AG04450 (cell line): ENCODE results near the gene SPECC1L. TPM values are rescaled to one million over a fixed set of nuclear protein-coding genes. Genes with fewer than 3 reads are reported as not detected.

Experiments
- CTCF ChIA-PET: fragments of 300-600, 350-600 bp; formaldehyde crosslinking; extraction: SDS; loops from one replicate; lab custom pipeline; 2022; ENCODE audit warnings: antibody characterized with exemption, inconsistent platforms; lab: Charles Lee
- POLR2A ChIA-PET: fragments of 350-600 bp; formaldehyde crosslinking; extraction: SDS; loops from one replicate; lab custom pipeline; 2021; ENCODE audit warnings: antibody characterized with exemption, inconsistent platforms; lab: Yijun Ruan, JAX
- DNase-seq: peaks from one replicate; pipeline ENCODE4 v3.0.0-alpha.2; 2011; ENCODE audit warnings: low read depth, low spot score
- H3K27ac ChIP-seq: one replicate; pipeline ENCODE4 v1.5.1; 2012; ENCODE audit warnings: low read depth, low read length, control low read depth
- H3K27me3 ChIP-seq: one replicate; pipeline ENCODE4 v1.6.0; 2012; ENCODE audit warnings: low read length; ENCODE audit not compliant: control insufficient read depth, insufficient read depth
- H3K4me3 ChIP-seq: 2 replicates; pipeline ENCODE4 v1.5.1; 2011; ENCODE audit warnings: mild to moderate bottlenecking, low read depth, low read length, control low read depth
- H3K9me3 ChIP-seq: 2 replicates; pipeline ENCODE4 v1.5.1; 2012; ENCODE audit warnings: low read length; ENCODE audit not compliant: control insufficient read depth, insufficient read depth
- polyA plus RNA-seq: library from polyadenylated mRNA; depleted of rRNA; stranded (reverse); fragments of >200 nt; gene quantifications from 2 replicates; pipeline ENCODE4 v1.2.3, GENCODE V29; 2011
- TF ChIP-seq, protein P1 (sequence below): IDR thresholded peaks from 2 replicates; pipeline ENCODE4 v1.5.1; 2011; ENCODE audit warnings: low read depth, low read length, control low read depth, inconsistent platforms

SPECC1L gene
- polyA plus RNA-seq, 1 experiment, result 36.4 TPM

DNA sequence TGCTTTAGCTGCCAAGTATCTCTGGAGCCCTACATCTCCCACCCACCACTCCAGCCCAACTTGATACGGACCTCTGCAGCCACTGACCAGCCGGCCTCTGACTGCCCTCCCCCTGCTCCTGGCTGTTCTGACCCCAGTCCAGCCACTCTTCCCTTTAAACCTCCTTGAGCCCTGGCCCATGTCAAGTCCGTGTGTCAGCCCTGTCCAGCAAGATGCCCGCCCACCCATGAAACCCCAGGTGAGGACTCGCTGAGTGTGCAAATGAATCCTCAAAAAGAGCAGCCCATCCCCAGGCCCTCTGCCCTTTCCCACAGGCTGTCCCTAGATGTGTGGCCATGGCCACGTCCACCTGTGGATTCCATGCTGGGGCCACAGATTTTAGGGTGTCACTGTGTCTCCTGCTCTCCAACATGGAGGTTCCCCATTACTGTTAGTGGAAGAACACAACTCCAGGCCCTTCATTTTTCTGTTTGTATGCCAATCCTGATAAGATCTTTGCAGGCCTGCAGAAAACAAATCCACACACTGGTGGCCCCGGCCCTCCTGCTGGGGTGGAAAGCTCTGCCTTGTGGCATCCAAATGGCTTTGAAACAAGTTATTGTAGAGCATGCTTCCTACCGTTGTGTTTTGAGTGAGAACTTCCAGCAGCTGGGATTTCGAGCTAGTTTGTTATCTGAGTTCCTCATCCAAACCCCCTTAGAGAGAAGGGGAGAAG, 134.1 kb downstream of the SPECC1L start:
- ChIA-PET CTCF (interaction anchor here (1.3 kb wide), 1 partner anchor 19 kb away, joined by 3 read pairs; no protein-coding TSS in a partner anchor), POLR2A (no interaction called here)
- no peak for DNase-seq
- H3K9me3 ChIP-seq, result no peaks in the 10 kb centered on the region; the same call in 1 of the 2 replicates
- TF ChIP-seq, protein P1, sequence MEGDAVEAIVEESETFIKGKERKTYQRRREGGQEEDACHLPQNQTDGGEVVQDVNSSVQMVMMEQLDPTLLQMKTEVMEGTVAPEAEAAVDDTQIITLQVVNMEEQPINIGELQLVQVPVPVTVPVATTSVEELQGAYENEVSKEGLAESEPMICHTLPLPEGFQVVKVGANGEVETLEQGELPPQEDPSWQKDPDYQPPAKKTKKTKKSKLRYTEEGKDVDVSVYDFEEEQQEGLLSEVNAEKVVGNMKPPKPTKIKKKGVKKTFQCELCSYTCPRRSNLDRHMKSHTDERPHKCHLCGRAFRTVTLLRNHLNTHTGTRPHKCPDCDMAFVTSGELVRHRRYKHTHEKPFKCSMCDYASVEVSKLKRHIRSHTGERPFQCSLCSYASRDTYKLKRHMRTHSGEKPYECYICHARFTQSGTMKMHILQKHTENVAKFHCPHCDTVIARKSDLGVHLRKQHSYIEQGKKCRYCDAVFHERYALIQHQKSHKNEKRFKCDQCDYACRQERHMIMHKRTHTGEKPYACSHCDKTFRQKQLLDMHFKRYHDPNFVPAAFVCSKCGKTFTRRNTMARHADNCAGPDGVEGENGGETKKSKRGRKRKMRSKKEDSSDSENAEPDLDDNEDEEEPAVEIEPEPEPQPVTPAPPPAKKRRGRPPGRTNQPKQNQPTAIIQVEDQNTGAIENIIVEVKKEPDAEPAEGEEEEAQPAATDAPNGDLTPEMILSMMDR, result no peak
- H3K4me3 ChIP-seq, result no peak overlapping the region
- no peak overlapping the region for H3K27ac ChIP-seq
- no peaks in the 10 kb centered on the region for H3K27me3 ChIP-seq

DNA sequence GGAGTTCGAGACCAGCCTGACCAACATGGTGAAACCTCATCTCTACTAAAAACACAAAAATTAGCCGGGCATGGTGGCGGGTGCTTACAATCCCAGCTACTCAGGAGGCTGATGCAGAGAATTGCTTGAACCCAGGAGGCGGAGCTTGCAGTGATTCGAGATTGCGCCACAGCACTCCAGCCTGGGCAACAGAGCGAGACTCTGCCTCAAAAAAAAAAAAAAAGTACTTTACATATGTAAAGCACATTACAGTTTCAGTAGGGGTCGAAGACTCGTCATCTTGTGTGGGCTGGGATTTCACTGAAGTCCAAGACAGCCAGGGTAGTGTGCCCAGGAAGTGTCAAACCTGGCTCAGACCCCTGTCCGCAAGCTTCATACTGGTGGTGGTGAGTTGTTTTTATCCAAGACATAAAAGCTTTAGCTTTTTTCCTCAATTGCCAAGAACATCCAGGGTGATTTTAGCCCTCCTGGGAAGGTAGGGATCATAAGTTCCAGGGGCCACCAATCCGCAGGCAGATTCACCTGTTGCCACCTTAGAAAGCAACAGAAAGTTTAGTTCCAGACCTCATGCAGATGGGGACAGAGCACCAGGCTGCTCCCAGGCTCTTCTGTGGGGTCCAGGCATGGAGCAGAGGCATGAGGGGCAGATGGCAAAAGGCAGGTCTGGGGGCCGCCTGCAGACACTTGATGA, 135.1 kb downstream of the SPECC1L start:
- H3K9me3 ChIP-seq, result no peaks in the 10 kb centered on the region; the same call in 1 of the 2 replicates
- H3K4me3 ChIP-seq, result no peak overlapping the region
- DNase-seq, result no peak
- TF ChIP-seq, protein P1, result no peak
- POLR2A ChIA-PET, result no interaction called here
- H3K27ac ChIP-seq, result no peak overlapping the region
- CTCF ChIA-PET, result interaction anchor here (1.3 kb wide), 1 partner anchor 18 kb away, joined by 3 read pairs; no protein-coding TSS in a partner anchor
- H3K27me3 ChIP-seq, result no peaks in the 10 kb centered on the region

DNA sequence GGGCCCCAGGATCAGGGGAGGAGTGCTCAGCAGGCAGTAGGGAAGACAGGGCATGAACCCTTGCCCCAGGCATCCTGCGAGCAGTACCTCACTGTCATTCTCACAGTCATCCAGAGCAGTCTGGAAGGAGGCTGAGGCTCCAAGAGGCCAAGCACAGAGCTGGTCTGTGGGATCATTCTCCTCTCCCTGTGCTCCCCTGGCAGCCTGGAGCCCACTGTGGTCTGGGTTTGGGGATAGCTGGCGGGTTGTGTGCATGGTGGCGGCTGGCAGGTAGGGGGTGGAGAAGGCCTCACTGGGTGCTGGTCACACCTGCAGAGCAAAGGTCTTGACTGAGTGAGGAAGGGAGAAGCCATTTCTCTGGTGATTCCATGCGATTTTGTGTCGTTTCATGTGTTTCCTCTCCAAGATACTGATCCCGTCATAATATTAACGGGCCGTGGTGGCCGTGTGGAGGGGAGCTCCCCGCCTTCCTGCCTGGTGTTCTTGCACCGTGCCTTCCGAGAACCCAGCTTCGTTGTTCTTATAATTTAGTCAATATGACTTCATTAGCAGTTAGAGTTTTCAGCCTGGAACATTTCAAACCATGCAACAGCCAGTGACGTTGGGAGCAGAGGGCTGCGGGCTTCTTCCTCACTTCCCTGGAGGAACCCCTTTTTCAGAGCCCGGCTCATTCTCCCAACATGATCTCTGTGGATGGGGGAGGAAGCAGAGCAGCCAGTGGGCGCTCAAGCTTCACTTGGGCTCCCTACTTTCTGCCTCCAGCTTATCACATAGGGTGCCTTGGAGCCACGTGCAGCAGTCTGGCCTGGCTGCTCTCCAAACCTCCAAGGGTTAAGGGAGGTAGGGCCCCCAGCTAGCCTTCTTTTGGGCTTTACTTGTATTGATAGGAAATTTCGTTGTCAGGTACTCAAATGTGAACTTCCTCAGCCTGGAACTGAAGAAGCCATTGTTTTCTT, 136.0 kb downstream of the SPECC1L start:
- Histone ChIP-seq H3K4me3 (no peak overlapping the region), H3K27me3 (no peaks in the 10 kb centered on the region), H3K9me3 (no peaks in the 10 kb centered on the region; the same call in 1 of the 2 replicates), H3K27ac (no peak overlapping the region)
- ChIA-PET CTCF (no interaction called here), POLR2A (no interaction called here)
- DNase-seq, result no peak
- TF ChIP-seq, protein P1, result no peak

DNA sequence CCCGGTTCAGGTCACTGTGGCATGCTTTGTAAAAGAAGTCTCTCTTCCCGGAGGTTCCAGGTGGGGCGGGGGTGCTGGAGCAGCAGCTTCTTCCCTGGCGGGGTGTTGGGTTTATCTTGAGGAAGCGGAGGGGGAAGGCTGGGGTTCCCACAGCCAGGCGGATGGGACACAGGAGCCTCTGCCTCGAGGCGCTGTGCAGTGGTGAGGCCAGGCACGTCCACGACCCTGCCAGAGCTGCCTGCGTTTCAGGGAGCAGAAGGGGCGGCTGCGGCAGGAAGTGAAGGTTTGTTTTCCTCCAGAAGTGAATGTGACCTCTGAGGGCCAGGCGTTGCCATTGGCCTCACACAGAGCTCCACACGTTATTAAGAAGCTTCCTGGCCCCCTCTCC, 136.6 kb downstream of the SPECC1L start:
- ChIA-PET POLR2A (no interaction called here), CTCF (no interaction called here)
- DNase-seq, result no peak
- Histone ChIP-seq H3K27me3 (no peaks in the 10 kb centered on the region), H3K27ac (no peak overlapping the region), H3K4me3 (no peak overlapping the region), H3K9me3 (no peaks in the 10 kb centered on the region; the same call in 1 of the 2 replicates)
- TF ChIP-seq, protein P1, result no peak
